Measurements from ENCODE around the gene SKAP1.
"Not testable (repeated sequence)": the region's sequence is repeated elsewhere in the genome, so short reads cannot be mapped to it uniquely, and the experiment has no call there.

Gene SKAP1

DNA sequence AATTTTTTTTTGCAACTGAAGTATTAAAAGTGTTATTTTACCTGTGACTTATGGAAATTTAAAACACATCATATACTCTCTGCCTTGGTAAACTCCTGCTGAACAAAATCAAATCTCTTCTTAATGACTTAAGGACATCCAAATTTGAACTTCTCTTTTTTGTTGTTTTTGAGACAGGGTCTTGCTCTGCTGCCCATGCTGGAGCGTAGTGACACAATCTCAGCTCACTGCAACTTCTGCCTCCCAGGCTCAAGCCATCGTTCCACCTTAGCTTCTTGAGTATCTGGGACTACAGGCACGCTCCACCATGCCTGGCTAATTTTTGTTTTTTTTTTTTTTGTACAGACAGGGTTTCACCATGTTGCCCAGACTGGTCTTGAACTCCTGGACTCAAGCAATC lies 56.1 kb downstream of the SKAP1 start:
- TF ChIP-seq, protein P1, sequence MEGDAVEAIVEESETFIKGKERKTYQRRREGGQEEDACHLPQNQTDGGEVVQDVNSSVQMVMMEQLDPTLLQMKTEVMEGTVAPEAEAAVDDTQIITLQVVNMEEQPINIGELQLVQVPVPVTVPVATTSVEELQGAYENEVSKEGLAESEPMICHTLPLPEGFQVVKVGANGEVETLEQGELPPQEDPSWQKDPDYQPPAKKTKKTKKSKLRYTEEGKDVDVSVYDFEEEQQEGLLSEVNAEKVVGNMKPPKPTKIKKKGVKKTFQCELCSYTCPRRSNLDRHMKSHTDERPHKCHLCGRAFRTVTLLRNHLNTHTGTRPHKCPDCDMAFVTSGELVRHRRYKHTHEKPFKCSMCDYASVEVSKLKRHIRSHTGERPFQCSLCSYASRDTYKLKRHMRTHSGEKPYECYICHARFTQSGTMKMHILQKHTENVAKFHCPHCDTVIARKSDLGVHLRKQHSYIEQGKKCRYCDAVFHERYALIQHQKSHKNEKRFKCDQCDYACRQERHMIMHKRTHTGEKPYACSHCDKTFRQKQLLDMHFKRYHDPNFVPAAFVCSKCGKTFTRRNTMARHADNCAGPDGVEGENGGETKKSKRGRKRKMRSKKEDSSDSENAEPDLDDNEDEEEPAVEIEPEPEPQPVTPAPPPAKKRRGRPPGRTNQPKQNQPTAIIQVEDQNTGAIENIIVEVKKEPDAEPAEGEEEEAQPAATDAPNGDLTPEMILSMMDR (IDR thresholded peaks at IDR 0.05; ENCODE audit: insufficient read depth, low read length, poor library complexity, severe bottlenecking), result no peak
- DNase-seq (ENCODE audit: extremely low read depth, insufficient read length), result no peak
- H3K4me3 ChIP-seq (replicated peaks; ENCODE audit: low read depth, low read length), result no peak overlapping the region
- no peaks in the 10 kb centered on the region for H3K27me3 ChIP-seq (replicated peaks; ENCODE audit: control insufficient read depth, insufficient read depth, low read length)
- H3K36me3 ChIP-seq (ENCODE audit: control insufficient read depth, insufficient read depth, low read length), result peaks cover 4% of the 10 kb centered on the region

DNA sequence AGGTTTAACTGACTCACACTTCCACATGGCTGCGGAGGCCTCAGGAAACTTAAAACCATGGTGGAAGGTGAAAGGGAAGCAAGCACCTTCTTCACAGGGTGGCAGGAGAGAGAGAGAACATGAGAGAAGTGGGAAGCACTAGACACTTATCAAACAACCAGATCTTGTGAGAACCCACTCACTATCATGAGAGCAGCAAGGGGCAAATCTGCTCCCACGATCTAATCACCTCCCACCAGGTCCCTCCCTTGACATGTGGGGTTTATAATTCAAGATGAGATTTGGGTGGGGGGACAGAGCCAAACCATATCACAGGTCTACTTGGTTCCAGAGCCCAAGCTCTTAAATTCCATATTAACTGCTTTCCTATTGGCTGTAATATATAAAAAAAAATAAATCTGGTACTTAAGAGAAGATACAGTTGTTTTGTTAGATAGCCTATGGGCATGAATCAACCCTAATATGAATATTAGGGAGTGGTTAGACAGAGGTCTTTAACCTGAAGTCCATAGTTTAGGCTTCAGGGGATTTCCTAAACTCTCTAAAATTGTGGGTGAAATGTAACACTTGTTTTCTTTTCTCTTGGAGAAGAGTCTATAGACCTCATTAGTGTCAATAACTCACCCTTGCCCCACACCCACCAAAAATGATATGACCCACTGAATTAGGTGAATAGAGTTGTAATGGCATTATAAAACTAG lies 56.7 kb downstream of the SKAP1 start:
- TF ChIP-seq, protein P1 (IDR thresholded peaks at IDR 0.05; ENCODE audit: insufficient read depth, low read length, poor library complexity, severe bottlenecking), result no peak
- Histone ChIP-seq H3K27me3 (replicated peaks; ENCODE audit: control insufficient read depth, insufficient read depth, low read length) (no peaks in the 10 kb centered on the region), H3K4me3 (replicated peaks; ENCODE audit: low read depth, low read length) (no peak overlapping the region), H3K36me3 (ENCODE audit: control insufficient read depth, insufficient read depth, low read length) (peaks cover 4% of the 10 kb centered on the region)
- no peak for DNase-seq (ENCODE audit: extremely low read depth, insufficient read length)

DNA sequence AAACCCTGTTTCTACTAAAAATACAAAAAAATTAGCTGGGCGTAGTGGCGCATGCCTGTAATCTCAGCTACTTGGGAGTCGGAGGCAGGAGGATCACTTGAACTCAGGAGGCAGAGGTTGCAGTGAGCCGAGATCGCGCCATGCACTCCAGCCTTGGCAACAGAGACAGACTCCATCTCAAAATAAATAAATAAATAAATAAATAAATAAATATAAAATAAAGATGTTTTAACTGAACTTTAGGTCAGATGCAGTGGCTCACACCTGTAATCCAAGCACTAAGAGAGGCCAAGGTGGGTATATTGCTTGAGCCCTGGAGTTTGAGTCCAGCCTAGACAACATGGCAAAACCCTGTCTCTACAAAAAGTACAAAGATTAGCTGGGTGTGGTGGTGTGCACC lies 61.0 kb downstream of the SKAP1 start:
- H3K36me3 ChIP-seq (ENCODE audit: control insufficient read depth, insufficient read depth, low read length); H3K27me3 ChIP-seq (replicated peaks; ENCODE audit: control insufficient read depth, insufficient read depth, low read length); DNase-seq (ENCODE audit: extremely low read depth, insufficient read length); H3K4me3 ChIP-seq (replicated peaks; ENCODE audit: low read depth, low read length): not testable (repeated sequence)

DNA sequence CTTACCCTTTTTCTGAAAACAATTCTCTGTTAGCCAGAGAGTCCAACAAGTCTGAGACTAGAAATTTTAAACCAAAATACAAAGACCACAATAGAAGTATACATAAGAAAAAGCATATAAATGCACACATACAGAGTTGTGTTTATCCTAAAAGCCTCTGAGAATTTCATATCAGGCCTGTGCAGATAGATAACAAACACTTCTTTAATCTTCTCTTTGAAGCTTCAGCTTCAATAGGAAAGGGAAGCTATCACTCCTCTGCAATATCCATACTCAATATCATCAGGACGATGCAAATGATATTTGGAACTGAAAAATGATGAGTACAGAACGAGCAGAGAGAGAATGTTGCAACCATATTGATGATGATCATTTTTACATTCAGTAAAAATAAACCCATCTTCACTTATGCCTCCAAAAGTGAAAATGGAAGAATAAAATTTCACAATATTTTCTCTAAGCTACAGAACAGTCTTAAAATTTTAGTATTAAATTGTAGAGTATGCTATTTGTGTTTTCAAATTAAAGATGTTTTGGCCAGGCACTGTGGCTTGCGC lies 61.6 kb downstream of the SKAP1 start:
- no peaks in the 10 kb centered on the region; the same call in 1 of the 2 replicates for H3K36me3 ChIP-seq (ENCODE audit: control insufficient read depth, insufficient read depth, low read length)
- no peaks in the 10 kb centered on the region for H3K27me3 ChIP-seq (replicated peaks; ENCODE audit: control insufficient read depth, insufficient read depth, low read length)
- no peak for DNase-seq (ENCODE audit: extremely low read depth, insufficient read length)
- TF ChIP-seq, protein P1 (IDR thresholded peaks at IDR 0.05; ENCODE audit: insufficient read depth, low read length, poor library complexity, severe bottlenecking), result no peak
- H3K4me3 ChIP-seq (replicated peaks; ENCODE audit: low read depth, low read length), result no peak overlapping the region

DNA sequence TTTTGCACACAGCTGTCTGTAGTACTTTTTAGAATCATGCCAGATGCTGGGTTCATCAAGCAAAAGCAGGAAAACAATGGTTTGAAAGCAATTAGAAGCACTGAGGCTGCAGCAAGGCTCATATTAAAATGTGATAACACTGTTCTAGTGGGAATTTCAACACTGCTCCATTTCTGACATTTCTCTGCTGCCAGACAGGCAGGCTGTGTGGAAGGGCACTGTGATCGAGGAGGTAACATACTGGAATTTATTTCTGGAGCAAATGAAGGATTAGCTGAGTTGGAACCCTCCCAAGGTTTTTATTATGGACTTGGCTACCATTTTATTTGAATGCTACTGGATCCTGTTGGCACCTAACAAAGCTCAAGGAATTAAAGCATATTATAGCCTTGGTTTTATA lies 66.9 kb downstream of the SKAP1 start:
- no peak for DNase-seq (ENCODE audit: extremely low read depth, insufficient read length)
- TF ChIP-seq, protein P1 (IDR thresholded peaks at IDR 0.05; ENCODE audit: insufficient read depth, low read length, poor library complexity, severe bottlenecking), result no peak
- no peaks in the 10 kb centered on the region for H3K27me3 ChIP-seq (replicated peaks; ENCODE audit: control insufficient read depth, insufficient read depth, low read length)
- no peaks in the 10 kb centered on the region; the same call in 1 of the 2 replicates for H3K36me3 ChIP-seq (ENCODE audit: control insufficient read depth, insufficient read depth, low read length)
- no peak overlapping the region for H3K4me3 ChIP-seq (replicated peaks; ENCODE audit: low read depth, low read length)

DNA sequence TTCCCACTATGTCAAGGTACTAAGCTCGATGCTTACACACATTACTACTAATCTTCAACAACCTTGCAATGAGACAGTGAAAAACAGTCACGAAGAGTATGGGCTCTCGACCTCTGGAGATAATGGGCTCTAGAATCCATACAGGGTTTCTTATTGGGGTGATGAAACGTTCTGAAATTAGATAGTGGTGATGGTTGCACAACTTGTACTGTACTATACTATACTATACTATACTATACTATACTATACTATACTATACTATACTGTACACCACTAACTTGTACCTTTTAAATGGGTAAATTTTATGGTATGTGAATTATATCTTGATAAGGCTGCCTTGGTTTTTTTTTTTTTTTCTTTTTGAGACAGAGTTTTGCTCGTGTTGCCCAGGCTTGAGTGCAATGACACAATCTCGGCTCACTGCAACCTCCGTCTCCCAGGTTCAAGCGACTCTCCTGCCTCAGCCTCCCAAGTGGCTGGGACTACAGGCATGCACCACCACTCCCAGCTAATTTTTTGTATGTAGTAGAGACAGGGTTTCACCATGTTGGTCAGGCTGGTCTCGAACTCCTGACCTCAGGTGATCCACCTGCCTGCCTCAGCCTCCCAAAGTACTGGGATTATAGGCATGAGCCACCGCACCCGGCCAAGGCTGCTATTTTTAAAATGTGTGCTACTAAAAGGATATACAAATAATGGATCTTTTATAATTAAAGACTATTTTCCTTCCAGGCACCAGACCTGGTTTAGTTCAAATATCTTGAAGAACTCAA lies 69.0 kb downstream of the SKAP1 start:
- H3K27me3 ChIP-seq (replicated peaks; ENCODE audit: control insufficient read depth, insufficient read depth, low read length); H3K36me3 ChIP-seq (ENCODE audit: control insufficient read depth, insufficient read depth, low read length); DNase-seq (ENCODE audit: extremely low read depth, insufficient read length); H3K4me3 ChIP-seq (replicated peaks; ENCODE audit: low read depth, low read length): not testable (repeated sequence)
